AG04450 (cell line): ENCODE results near the gene SLC39A8. TPM values are rescaled to one million over a fixed set of nuclear protein-coding genes. Genes with fewer than 3 reads are reported as not detected.

Experiments
- CTCF ChIA-PET: fragments of 300-600, 350-600 bp; formaldehyde crosslinking; extraction: SDS; loops from one replicate; lab custom pipeline; 2022; ENCODE audit warnings: antibody characterized with exemption, inconsistent platforms; lab: Charles Lee
- POLR2A ChIA-PET: fragments of 350-600 bp; formaldehyde crosslinking; extraction: SDS; loops from one replicate; lab custom pipeline; 2021; ENCODE audit warnings: antibody characterized with exemption, inconsistent platforms; lab: Yijun Ruan, JAX
- DNase-seq: peaks from one replicate; pipeline ENCODE4 v3.0.0-alpha.2; 2011; ENCODE audit warnings: low read depth, low spot score
- H3K27ac ChIP-seq: one replicate; pipeline ENCODE4 v1.5.1; 2012; ENCODE audit warnings: low read depth, low read length, control low read depth
- H3K27me3 ChIP-seq: one replicate; pipeline ENCODE4 v1.6.0; 2012; ENCODE audit warnings: low read length; ENCODE audit not compliant: control insufficient read depth, insufficient read depth
- H3K4me3 ChIP-seq: 2 replicates; pipeline ENCODE4 v1.5.1; 2011; ENCODE audit warnings: mild to moderate bottlenecking, low read depth, low read length, control low read depth
- H3K9me3 ChIP-seq: 2 replicates; pipeline ENCODE4 v1.5.1; 2012; ENCODE audit warnings: low read length; ENCODE audit not compliant: control insufficient read depth, insufficient read depth
- polyA plus RNA-seq: library from polyadenylated mRNA; depleted of rRNA; stranded (reverse); fragments of >200 nt; gene quantifications from 2 replicates; pipeline ENCODE4 v1.2.3, GENCODE V29; 2011
- TF ChIP-seq, protein P1 (sequence below): IDR thresholded peaks from 2 replicates; pipeline ENCODE4 v1.5.1; 2011; ENCODE audit warnings: low read depth, low read length, control low read depth, inconsistent platforms

SLC39A8 gene
- polyA plus RNA-seq, 1 experiment, result 0.11 TPM

DNA sequence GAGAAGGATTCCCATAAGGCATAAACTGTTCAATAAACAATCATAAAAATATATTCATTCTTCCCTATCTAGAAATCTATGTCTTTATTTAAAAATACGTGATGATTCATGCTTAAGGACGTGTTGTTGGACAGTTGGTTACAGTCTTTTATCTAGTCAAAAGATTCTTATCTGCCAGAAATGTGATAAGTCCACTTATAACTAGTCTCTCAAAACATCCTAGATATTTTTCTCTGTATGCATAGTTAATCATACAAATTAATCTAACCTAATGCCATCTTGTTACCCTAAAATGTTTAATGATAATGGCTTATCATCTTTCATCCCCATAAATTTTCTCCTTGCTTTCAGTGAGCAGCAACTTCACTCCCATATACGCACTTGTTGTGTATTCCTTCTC lies 89.0 kb downstream of the SLC39A8 start:
- Histone ChIP-seq H3K27me3 (no peaks in the 10 kb centered on the region), H3K9me3 (no peaks in the 10 kb centered on the region), H3K4me3 (no peak overlapping the region), H3K27ac (no peak overlapping the region)
- no peak for DNase-seq
- ChIA-PET CTCF (no interaction called here), POLR2A (no interaction called here)
- TF ChIP-seq, protein P1, sequence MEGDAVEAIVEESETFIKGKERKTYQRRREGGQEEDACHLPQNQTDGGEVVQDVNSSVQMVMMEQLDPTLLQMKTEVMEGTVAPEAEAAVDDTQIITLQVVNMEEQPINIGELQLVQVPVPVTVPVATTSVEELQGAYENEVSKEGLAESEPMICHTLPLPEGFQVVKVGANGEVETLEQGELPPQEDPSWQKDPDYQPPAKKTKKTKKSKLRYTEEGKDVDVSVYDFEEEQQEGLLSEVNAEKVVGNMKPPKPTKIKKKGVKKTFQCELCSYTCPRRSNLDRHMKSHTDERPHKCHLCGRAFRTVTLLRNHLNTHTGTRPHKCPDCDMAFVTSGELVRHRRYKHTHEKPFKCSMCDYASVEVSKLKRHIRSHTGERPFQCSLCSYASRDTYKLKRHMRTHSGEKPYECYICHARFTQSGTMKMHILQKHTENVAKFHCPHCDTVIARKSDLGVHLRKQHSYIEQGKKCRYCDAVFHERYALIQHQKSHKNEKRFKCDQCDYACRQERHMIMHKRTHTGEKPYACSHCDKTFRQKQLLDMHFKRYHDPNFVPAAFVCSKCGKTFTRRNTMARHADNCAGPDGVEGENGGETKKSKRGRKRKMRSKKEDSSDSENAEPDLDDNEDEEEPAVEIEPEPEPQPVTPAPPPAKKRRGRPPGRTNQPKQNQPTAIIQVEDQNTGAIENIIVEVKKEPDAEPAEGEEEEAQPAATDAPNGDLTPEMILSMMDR, result no peak

DNA sequence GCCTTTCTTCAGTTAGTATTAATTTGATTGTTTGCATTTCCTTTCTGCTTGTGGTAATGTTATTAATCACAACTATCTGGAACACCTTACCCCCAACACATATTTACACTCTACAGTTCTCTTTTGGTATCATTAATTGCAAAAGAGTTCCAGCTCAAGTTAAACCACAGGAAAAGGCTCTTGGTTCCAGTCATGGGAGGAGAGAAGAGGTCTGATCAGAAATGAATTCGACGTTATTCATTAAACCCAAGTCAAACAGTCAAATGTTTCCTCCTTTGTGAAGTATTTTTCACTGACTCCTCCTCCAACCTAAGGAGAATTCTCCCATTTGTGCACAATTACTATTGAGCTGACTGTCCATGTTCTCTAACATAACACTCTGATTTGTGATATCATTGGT lies 91.4 kb downstream of the SLC39A8 start:
- no peak for DNase-seq
- ChIA-PET CTCF (no interaction called here), POLR2A (no interaction called here)
- no peak overlapping the region for H3K4me3 ChIP-seq
- no peak overlapping the region for H3K27ac ChIP-seq
- H3K27me3 ChIP-seq, result no peaks in the 10 kb centered on the region
- H3K9me3 ChIP-seq, result peaks cover 3% of the 10 kb centered on the region; the same call in 1 of the 2 replicates
- TF ChIP-seq, protein P1, result no peak

DNA sequence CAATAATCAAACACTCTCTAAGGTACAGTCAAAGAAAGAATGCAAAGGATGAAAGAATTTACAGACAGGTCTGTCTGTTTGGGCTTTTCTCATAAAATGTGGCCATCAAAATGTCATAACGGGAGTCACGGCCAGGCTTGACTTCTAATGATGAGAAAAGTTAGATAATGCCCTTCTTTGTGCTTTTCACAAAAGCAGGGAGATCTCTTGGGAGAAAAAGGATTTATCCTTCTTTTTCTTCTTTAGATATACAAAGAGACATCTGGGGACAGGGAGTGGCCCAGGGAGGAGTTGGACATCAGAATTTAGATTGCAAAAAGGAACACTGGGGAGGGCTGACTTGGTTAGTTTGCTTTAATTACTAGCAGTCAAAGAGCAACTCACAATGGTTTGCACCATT lies 93.1 kb downstream of the SLC39A8 start:
- POLR2A ChIA-PET, result no interaction called here
- DNase-seq, result no peak
- Histone ChIP-seq H3K4me3 (no peak overlapping the region), H3K27ac (no peak overlapping the region), H3K9me3 (peaks cover 3% of the 10 kb centered on the region; the same call in 1 of the 2 replicates), H3K27me3 (no peaks in the 10 kb centered on the region)
- TF ChIP-seq, protein P1, result no peak
- CTCF ChIA-PET, result no interaction called here

DNA sequence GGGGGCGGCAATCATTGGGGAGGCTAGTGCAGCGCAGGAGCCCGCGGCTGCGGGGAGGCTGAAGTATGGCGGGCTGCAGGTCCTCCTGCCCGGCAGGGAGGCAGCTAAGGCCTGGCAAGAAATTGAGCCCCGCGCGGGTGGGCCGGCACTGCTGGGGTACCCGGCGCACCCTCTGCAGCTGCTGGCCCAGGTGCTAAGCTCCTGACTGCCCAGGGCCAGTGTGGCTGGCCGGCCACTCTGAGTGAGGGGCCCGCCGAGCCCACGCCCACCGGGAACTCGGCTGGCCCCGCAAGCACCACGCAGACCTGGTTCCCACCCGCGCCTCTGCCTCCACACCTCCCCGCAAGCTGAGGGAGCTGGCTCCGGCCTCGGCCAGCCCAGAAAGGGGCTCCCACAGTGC lies 94.9 kb downstream of the SLC39A8 start:
- Histone ChIP-seq H3K9me3 (peaks cover 3% of the 10 kb centered on the region; the same call in 1 of the 2 replicates), H3K27ac (no peak overlapping the region), H3K4me3 (no peak overlapping the region), H3K27me3 (no peaks in the 10 kb centered on the region)
- ChIA-PET CTCF (no interaction called here), POLR2A (no interaction called here)
- TF ChIP-seq, protein P1, result no peak
- DNase-seq, result no peak

DNA sequence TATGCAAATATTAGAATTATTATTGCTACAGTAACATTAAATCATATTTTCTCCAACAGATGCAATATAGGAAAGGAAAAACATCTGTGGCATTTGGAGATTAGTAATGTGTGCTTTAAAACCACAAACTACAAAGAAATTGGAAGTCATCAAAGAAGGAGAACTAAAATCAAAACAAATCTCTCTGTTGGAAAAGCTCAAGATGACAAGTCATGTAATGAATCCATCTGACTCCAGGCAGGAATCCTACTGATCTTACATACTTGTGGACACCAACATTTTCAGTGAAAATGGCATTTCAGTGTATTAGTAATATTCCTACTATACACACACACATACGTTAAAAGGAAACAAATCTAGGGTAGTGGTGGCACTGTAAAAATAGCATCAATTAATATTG lies 98.2 kb downstream of the SLC39A8 start:
- no peak overlapping the region for H3K4me3 ChIP-seq
- H3K27me3 ChIP-seq, result no peaks in the 10 kb centered on the region
- H3K9me3 ChIP-seq, result peaks cover 10% of the 10 kb centered on the region
- POLR2A ChIA-PET, result no interaction called here
- TF ChIP-seq, protein P1, result no peak
- H3K27ac ChIP-seq, result no peak overlapping the region
- CTCF ChIA-PET, result no interaction called here
- DNase-seq, result no peak
